H9 (cell line): ENCODE measurements around the gene ARHGEF7. TPM values are rescaled to one million over a fixed set of nuclear protein-coding genes. Genes with fewer than 3 reads are reported as not detected.

Experiments
- DNase-seq: peaks from one replicate; pipeline ENCODE4 v3.0.0-alpha.2; 2017
- H2AFZ ChIP-seq: one replicate; pipeline ENCODE4 v1.6.1; 2013; ENCODE audit warnings: mild to moderate bottlenecking, low read length, control low read depth, moderate library complexity
- H2AK5ac ChIP-seq: 2 replicates; pipeline ENCODE4 v1.6.1; 2013; ENCODE audit warnings: low read length, control low read depth, mixed read lengths; ENCODE audit not compliant: insufficient read length
- H2BK120ac ChIP-seq: one replicate; pipeline ENCODE4 v1.6.1; 2013; ENCODE audit warnings: low read depth, mild to moderate bottlenecking, low read length, control low read depth, inconsistent platforms; ENCODE audit not compliant: poor library complexity, severe bottlenecking
- H2BK12ac ChIP-seq: 2 replicates; pipeline ENCODE4 v1.6.1; 2013; ENCODE audit warnings: low read length, control low read depth, mixed read lengths, low read depth; ENCODE audit not compliant: insufficient read length
- H2BK15ac ChIP-seq: 2 replicates; pipeline ENCODE4 v1.6.1; 2013; ENCODE audit warnings: low read depth, low read length, control low read depth
- H2BK20ac ChIP-seq: one replicate; pipeline ENCODE4 v1.6.1; 2013; ENCODE audit warnings: low read depth, mild to moderate bottlenecking, low read length, control low read depth, inconsistent platforms; ENCODE audit not compliant: poor library complexity, severe bottlenecking
- H2BK5ac ChIP-seq: 2 replicates; pipeline ENCODE4 v1.6.1; 2013; ENCODE audit warnings: low read length, control low read depth, mixed read lengths; ENCODE audit not compliant: insufficient read length
- H3K14ac ChIP-seq: 2 replicates; pipeline ENCODE4 v1.6.1; 2013; ENCODE audit warnings: low read length, control low read depth; ENCODE audit not compliant: insufficient read depth
- H3K18ac ChIP-seq: 2 replicates; pipeline ENCODE4 v1.6.1; 2013; ENCODE audit warnings: low read depth, mild to moderate bottlenecking, mixed read lengths, low read length, control low read depth; ENCODE audit not compliant: insufficient read length
- H3K23ac ChIP-seq: 2 replicates; pipeline ENCODE4 v1.6.1; 2013; ENCODE audit warnings: low read length, control low read depth, mixed read lengths, low read depth; ENCODE audit not compliant: insufficient read length
- H3K23me2 ChIP-seq: 2 replicates; pipeline ENCODE4 v1.6.1; 2013; ENCODE audit warnings: low read depth, mild to moderate bottlenecking, mixed read lengths, low read length, control low read depth; ENCODE audit not compliant: insufficient read length, poor library complexity, severe bottlenecking
- H3K27ac ChIP-seq: 2 replicates; pipeline ENCODE4 v1.5.1; 2013; ENCODE audit warnings: low read length, control low read depth, mixed read lengths, low read depth; ENCODE audit not compliant: insufficient read length
- H3K27me3 ChIP-seq: 2 replicates; pipeline ENCODE4 v1.6.1; 2013; ENCODE audit warnings: low read length, control low read depth, inconsistent platforms; ENCODE audit not compliant: insufficient read depth
- H3K4ac ChIP-seq: 2 replicates; pipeline ENCODE4 v1.6.1; 2013; ENCODE audit warnings: low read depth, mild to moderate bottlenecking, control low read depth, inconsistent platforms, low read length, moderate library complexity
- H3K4me1 ChIP-seq: 2 replicates; pipeline ENCODE4 v1.6.1; 2013; ENCODE audit warnings: low read length, control low read depth, inconsistent platforms; ENCODE audit not compliant: insufficient read depth
- H3K4me2 ChIP-seq: 2 replicates; pipeline ENCODE4 v1.6.1; 2013; ENCODE audit warnings: low read length, control low read depth, mixed read lengths; ENCODE audit not compliant: insufficient read length, insufficient read depth
- H3K56ac ChIP-seq: 2 replicates; pipeline ENCODE4 v1.6.1; 2013; ENCODE audit warnings: low read depth, mild to moderate bottlenecking, mixed read lengths, low read length, control low read depth; ENCODE audit not compliant: insufficient read length
- H3K79me1 ChIP-seq: 2 replicates; pipeline ENCODE4 v1.6.1; 2013; ENCODE audit warnings: low read depth, mild to moderate bottlenecking, moderate library complexity, low read length, control low read depth, inconsistent platforms; ENCODE audit not compliant: insufficient read depth, poor library complexity, severe bottlenecking
- H3K79me2 ChIP-seq: 2 replicates; pipeline ENCODE4 v1.6.1; 2013; ENCODE audit warnings: low read length, control low read depth, inconsistent platforms; ENCODE audit not compliant: insufficient read depth
- H3K9ac ChIP-seq: 2 replicates; pipeline ENCODE4 v1.6.1; 2013; ENCODE audit warnings: low read length, control low read depth, mixed read lengths; ENCODE audit not compliant: insufficient read length; ENCODE audit errors: extremely low read depth
- H3K9me3 ChIP-seq: one replicate; pipeline ENCODE4 v1.6.1; 2013; ENCODE audit warnings: low read depth, low read length, inconsistent platforms; ENCODE audit not compliant: control insufficient read depth
- H3T11ph ChIP-seq: one replicate; pipeline ENCODE4 v1.6.1; 2013; ENCODE audit warnings: mild to moderate bottlenecking, low read length, control low read depth, inconsistent platforms
- H4K20me1 ChIP-seq: one replicate; pipeline ENCODE4 v1.6.1; 2013; ENCODE audit not compliant: control insufficient read depth, insufficient read length, insufficient read depth
- H4K5ac ChIP-seq: 2 replicates; pipeline ENCODE4 v1.6.1; 2013; ENCODE audit warnings: low read depth, mild to moderate bottlenecking, mixed read lengths, low read length, control low read depth; ENCODE audit not compliant: insufficient read length
- H4K8ac ChIP-seq: replicated peaks from 2 replicates; pipeline ENCODE4 v1.6.1; 2013; ENCODE audit warnings: low read length, control low read depth, mixed read lengths, low read depth; ENCODE audit not compliant: insufficient read length
- H4K91ac ChIP-seq: 2 replicates; pipeline ENCODE4 v1.6.1; 2013; ENCODE audit warnings: low read depth, mild to moderate bottlenecking, moderate library complexity, mixed read lengths, low read length, control low read depth; ENCODE audit not compliant: insufficient read length
- H3K27ac Mint-ChIP-seq, 3 experiments: 2 replicates in 2 of 3; 3 replicates in 1 of 3; pipeline ENCODE4 v1.8.0; 2020 to 2021; ENCODE audit warnings: mixed read lengths in 3 of 3, mild to moderate bottlenecking in 1 of 3, moderate library complexity in 1 of 3
- H3K27me3 Mint-ChIP-seq: 2 replicates; pipeline ENCODE4 v1.8.0; 2021; ENCODE audit warnings: low read depth, mild to moderate bottlenecking, moderate library complexity, mixed read lengths
- H3K36me3 Mint-ChIP-seq, 3 experiments: 2 replicates in 2 of 3; 3 replicates in 1 of 3; pipeline ENCODE4 v1.8.0; 2020 to 2021; ENCODE audit warnings: low read depth in 3 of 3, mixed read lengths in 3 of 3; ENCODE audit not compliant: insufficient read depth in 1 of 3
- H3K4me1 Mint-ChIP-seq, 2 experiments: 2 replicates each; pipeline ENCODE4 v1.8.0; 2020; ENCODE audit warnings: mixed read lengths in 2 of 2
- H3K4me3 Mint-ChIP-seq, 2 experiments: 2 replicates in 1 of 2; 3 replicates in 1 of 2; pipeline ENCODE4 v1.8.0; 2020 to 2021; ENCODE audit warnings: mild to moderate bottlenecking in 2 of 2, mixed read lengths in 2 of 2, moderate library complexity in 1 of 2
- H3K9me3 Mint-ChIP-seq, 2 experiments: 2 replicates in 1 of 2; 3 replicates in 1 of 2; pipeline ENCODE4 v1.8.0; 2020; ENCODE audit warnings: mild to moderate bottlenecking in 2 of 2, mixed read lengths in 2 of 2, moderate library complexity in 1 of 2
- CTCF ChIP-seq: fragments of 200-600 bp; sonication (generic); conservative IDR thresholded peaks from 3 replicates; pipeline ENCODE4 v1.8.0; 2021; ENCODE audit warnings: antibody characterized with exemption, mild to moderate bottlenecking
- WGBS: extraction: QIAGEN DNeasy Blood & Tissue Kit; methylation state at CpG from one replicate; pipeline ENCODE4 v1.1.7; 2013; ENCODE audit warnings: missing lambda C conversion rate, low lambda C conversion rate, mixed read lengths; ENCODE audit not compliant: insufficient read length; ENCODE audit errors: extremely low coverage; 5-methylcytosine and 5-hydroxymethylcytosine counted together
- total RNA-seq: library from RNA; stranded (reverse); gene quantifications from 2 replicates; pipeline ENCODE4 v1.2.1, GENCODE V29; 2021

The ARHGEF7 gene
- total RNA-seq, 1 experiment from 2014 or later, result 51.9 TPM

DNA sequence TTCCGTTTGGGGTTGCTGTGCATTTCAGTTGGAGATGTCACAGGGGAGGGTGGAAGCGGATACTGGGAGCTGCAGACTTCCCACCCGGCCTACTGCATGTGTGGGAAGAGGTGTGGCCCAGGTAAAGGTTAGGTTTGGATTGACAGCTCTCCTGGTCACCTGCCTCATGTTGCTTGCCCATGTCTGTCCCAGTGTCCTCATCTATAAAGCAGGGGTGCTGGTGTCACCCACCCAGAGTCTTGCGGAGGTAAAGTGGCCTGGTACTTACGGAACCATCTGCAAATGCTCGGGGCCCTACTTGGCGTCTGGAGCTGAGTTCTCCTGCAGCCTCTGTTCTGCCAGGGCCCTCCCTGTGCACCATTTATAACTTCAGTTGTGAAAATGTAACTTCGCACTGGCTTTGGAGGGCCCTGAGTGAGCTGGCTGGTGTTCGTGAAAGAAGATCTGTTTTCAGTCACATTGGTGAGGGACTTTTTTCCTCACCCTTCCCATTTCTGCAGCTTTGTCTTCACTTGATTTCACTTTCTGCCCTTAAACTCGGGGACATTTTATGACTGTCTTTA, 140.2 kb downstream of the ARHGEF7 start:
- H2AK5ac ChIP-seq, result no peak overlapping the region
- no peak overlapping the region for H4K91ac ChIP-seq
- DNase-seq, result no peak
- no peak overlapping the region for H2BK20ac ChIP-seq
- Mint-ChIP-seq H3K4me3 (no peak overlapping the region), H3K4me1 (peaks cover 0 to 5% of the 10 kb centered on the region in 2 experiments; a peak in 1 of 4 replicates), H3K27ac (peak overlapping the region in 2 of 3 experiments; percentile 9 to 53; a peak in 1 of 7 replicates), H3K9me3 (no peaks in the 10 kb centered on the region), H3K36me3 (peaks cover 22 to 34% (median 33%) of the 10 kb centered on the region in 3 experiments), H3K27me3 (no peaks in the 10 kb centered on the region)
- H3K23ac ChIP-seq, result no peak overlapping the region
- H3K4me2 ChIP-seq, result no peak overlapping the region
- TF ChIP-seq CTCF, result no peak
- no peaks in the 10 kb centered on the region for H4K20me1 ChIP-seq
- no peaks in the 10 kb centered on the region for H3K79me1 ChIP-seq
- H3K9me3 ChIP-seq, result no peaks in the 10 kb centered on the region
- no peak overlapping the region for H2AFZ ChIP-seq
- no peaks in the 10 kb centered on the region for H3K27me3 ChIP-seq
- no peak overlapping the region for H3K4ac ChIP-seq
- H2BK5ac ChIP-seq, result no peak overlapping the region
- no peak overlapping the region for H3K18ac ChIP-seq
- no peak overlapping the region for H4K5ac ChIP-seq
- no peaks in the 10 kb centered on the region for H3K4me1 ChIP-seq
- no peak overlapping the region for H3K27ac ChIP-seq
- no peak overlapping the region for H2BK12ac ChIP-seq
- H3K9ac ChIP-seq, result no peak overlapping the region
- no peaks in the 10 kb centered on the region for H3K79me2 ChIP-seq
- WGBS, result no CpG with 5 or more reads among the region's 10 CpGs
- no peak overlapping the region for H4K8ac ChIP-seq
- H3K56ac ChIP-seq, result no peak overlapping the region
- H3T11ph ChIP-seq, result no peak overlapping the region
- no peak overlapping the region for H2BK15ac ChIP-seq
- H3K23me2 ChIP-seq, result no peaks in the 10 kb centered on the region
- H3K14ac ChIP-seq, result no peak overlapping the region
- no peak overlapping the region for H2BK120ac ChIP-seq
